ENCODE data around the gene TPRG1.

The TPRG1 gene

DNA sequence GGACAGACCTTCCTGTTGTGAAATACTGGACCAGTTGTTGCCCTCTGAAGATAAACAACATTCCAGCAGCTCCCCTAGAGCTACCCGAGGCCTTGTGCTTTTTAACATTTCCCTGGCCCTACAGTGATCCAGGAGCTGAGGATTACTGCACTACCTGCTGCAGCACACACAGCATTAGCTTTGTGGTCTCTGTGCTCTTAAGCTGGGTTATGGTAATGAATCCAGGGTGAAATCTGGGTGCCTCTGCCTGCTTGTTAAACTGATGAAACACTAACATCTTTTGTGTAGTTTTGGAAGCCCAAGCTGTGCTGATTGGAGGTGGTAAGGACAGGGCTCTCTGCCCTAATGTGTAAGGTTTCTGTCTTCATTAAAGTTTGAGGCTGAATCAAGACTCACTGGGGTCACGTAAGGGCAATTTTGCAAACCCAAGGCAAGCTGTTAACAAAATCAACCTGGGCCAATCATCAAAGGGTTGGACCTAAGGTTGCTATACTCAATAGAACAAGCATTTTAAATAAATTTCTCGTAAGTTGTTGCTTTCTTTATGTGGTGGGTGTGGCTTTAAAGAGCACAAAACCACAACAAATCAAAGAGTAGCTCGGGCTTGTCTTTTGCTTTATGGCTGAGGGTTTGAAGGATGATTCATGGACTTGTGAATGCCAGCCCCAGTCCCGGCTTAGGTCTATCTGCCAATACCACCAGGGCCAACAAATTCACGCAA, 183.9 kb downstream of the TPRG1 start:
- DNase-seq (ENCODE audit: low read depth) = peak; percentile 67

DNA sequence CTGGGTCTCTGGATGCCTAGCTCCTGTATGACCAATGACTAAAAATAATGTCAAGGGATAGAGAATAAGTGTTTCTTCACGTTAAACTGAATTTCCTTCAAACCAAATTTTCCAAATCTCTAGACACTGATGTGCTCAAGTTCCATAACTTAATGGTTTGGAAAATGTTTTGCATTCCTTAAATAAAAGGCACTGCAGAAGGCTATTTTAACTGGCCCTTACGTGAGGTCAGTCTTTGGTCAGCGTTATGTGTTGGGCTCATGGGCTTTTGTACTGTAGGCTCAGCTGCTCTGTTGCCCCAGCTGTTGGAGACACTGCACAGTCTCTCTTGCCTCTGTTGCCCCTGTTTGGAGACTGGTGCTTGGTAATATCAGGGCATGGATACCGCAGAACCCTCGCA, 188.5 kb downstream of the TPRG1 start:
- no peak for DNase-seq (ENCODE audit: low read depth)

DNA sequence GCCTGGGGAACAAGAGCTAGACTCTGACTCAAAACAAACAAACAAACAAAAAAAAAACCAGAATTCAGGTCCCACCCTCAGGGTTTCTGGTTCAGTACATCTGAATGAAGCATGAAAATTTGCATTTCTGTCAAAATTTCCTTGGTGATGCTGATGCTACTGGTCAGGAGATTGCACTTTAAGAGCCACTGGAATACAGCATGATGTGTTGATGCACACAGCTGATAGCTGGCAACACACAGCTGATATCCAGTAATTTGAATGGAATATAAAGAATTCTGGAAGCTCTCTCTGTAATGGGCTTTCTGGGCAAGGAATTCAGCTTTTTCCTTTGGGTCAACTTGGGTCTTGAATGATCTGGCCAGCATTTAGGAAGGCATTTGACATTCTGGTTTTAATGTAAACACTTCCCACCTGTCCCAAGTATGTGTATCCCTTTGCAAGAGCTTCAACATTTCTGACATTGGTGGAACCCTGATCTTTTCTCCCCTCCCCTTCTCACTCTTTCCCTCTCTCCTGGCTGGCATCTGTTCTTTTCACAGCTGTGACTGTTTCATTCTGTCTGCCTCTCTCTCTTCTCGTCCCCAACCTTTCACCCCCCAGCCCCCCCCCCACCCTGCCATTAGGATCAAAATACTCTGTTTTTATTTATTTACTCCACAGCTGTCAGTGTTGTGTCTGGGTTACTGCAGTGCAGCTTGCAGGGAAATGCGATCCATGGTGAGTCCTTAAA, 189.5 kb downstream of the TPRG1 start:
- peak; percentile 7 for DNase-seq (ENCODE audit: low read depth)

DNA sequence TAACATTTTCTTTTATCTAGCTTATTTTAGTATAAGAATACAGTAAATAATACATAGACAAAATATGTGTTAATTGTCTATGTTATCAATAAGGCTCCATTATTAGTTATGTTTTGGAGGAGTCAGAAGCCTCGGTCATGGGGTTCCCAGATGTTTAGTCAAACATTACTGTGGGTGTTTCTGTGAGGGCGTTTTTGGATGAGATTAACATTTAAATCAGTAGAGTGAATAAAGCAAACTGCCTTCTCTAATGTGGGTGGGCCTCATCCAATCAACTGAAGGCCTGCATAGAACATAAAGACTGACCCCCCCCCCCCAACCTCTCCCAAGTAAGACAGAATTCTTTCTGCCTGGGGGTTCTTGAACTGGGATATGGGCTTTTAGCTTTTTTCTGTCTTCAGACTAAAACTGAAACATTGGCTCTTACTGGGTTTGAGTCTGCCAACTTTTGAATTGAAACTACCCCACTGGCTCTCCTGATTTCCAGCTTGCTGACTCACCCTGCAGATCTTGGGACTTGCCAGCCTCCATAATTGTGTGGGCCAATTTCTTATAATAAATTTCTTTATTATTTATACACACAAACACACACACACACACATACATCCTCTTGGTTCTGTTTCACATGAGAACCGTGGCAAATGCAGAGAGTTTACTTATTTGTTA, 192.0 kb downstream of the TPRG1 start:
- DNase-seq (ENCODE audit: low read depth) = peak; percentile 68

DNA sequence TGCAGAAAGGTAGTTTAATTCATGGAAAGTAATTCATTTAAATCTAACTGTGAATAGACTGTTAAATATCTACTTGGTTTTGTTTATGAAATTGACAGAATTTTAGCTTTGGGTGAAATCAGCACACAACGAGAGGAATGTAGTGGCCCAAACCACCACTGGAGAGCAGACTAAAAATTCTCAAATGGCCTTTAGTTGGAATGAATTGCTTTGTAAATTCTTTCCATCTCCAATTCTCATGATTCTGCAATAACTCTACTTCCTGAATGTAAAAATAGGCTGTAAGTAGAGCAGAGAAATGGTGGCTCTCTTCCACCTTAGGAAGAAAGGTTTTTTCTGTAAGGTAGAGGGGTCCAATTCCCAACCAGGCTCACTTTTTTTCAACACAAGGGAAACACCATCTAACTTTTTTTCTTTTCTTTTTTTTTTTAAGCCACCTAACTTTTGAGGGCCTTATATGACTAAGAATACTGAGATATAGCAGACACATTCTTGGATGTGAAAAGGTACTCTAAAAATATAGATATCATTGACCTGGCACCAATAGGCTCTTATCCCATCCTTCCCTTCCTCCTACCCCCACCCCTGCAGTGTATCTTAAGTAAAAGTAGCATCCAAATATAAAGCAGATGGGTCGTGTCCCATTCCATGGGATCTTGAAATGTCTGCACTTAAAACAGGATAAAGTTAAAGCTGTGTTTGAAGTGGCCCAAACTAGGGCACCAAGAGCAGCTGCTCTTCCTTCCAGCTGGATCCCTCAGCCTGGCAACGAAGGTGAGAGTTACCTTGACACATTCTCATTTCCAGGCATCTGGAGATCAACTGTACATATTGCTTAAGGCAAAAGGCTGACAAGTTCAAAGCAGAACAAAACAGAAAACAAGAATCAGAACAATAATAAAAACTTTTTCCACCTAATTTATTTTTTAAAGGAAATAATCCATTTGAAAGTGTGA, 194.1 kb downstream of the TPRG1 start:
- DNase-seq (ENCODE audit: low read depth) = peak; percentile 57

DNA sequence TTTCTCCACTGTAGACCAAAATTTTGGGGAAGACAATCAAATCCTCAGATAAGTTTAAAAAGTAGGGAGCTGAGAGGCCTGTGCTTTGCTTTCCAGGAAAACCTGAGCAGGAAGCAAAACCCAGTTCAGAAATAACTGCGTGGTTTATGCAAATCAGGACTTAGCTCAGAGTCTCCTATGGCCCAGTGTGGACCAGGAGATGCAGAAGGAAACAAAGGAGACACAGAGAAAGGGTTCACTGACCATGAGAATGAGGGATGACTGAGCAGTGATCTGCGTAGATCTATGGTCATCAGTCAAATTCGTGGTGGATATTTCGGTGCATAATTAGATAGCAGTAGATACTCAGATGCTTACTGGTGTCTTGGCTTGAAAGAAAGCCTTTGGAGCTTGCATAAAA, 196.6 kb downstream of the TPRG1 start:
- no peak for DNase-seq (ENCODE audit: low read depth)

DNA sequence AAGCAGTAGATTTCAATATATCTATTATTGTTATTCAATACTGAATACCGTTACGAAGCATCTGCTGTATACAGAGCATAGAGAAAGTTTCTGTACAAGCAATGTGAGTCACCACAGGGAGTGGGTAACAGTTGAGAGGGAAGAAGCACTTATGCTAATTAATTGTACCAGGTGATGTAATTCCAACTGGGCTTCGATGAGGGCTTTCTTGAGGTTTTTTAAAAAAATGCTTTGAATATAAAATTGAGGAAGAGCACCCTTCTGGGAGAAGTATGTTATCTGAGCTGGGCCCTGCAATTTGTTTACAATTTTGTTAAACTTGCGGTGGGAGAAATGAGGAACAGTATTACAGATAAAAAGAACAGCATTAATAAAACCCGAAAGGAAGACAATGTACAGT, 197.9 kb downstream of the TPRG1 start:
- no peak for DNase-seq (ENCODE audit: low read depth)

DNA sequence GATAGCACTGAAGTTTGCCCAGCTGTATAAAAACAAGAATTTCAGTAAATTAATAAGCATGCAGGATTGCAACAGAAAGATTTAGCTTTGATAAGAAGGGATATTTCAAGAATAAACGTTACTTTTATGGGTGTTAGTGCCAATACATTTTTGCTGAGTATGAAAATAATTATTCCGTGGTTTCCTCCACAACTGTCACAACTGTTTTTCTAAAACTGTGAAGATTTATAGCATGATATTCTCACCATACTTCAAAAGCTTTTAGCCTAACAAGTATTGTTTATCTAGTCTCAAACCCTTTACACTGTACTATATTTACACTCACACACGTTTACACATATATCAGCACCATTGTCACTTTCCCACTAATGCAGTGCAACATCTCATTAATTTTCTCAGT, 200.5 kb downstream of the TPRG1 start:
- no peak for DNase-seq (ENCODE audit: low read depth)

Measured in fibroblast of gingiva (primary cell).